DMS53 treated with DMSO at 0.1 percent for 48 hours (cell line): ENCODE measurements around the gene SNX32.
"Not testable (repeated sequence)": the region's sequence is repeated elsewhere in the genome, so short reads cannot be mapped to it uniquely, and the experiment has no call there.

ENCODE experiments used
- DNase-seq: peaks from one replicate; lab custom pipeline; 2025; ENCODE audit not compliant: unreplicated experiment; lab: John Stamatoyannopoulos, UW

The SNX32 gene

GRCh38 chr11:65822776-65823528 lies 10.8 kb upstream of the SNX32 start:
- no peak for DNase-seq

DNA sequence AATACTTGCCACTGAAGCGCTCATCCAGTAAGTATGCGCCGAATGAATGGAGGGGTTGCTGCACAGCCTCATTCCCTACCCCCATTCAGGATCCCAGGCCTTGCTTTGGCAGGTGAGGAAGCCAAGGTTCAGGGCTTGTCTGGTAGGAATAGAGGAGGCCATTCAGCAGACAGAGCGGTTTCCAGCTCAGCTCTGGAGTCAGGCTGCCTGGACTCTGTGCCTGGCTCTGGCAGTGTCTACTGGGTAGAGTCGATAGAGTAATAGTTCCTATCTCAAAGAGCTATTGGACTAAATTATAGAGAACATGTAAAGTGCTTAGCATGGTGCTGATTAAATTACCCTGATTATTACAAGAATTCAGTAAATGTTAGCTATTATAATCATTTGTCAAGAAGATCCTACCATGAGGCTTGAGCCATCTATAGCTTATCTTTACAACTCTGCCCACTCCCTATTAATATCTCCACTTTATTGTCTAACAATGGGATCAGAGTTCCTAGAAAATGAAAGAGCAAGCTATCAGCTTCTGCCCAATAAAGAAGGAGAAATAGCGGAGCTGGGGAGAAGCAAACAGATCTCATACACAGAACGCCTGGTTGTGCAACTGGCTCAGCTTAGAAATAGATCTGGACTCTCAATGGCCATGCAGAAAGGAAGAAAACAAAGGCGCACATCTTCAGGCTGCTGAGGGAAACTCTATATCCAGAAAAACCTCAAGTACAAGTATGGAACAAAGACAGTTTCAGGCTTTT lies 6.6 kb upstream of the SNX32 start:
- no peak for DNase-seq

DNA sequence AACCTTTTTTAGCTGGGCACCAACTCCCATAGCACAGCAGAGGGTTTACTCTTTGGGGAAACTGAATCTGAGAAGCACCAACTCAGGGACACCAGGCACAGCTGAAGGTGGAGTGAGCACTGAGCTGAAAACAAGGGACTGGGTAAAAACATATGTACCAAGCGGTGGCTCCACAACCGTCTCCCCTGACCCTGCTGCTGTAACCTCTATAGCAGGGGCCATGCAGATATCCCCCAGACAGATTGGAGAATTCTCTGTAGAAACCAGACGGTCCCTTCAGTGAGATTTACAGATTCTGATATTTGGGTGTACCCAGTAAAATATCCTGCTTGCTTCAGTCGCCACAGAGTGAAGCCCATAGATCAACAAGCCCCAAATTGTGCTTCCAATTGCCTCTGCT lies 4.3 kb upstream of the SNX32 start:
- DNase-seq: no peak

DNA sequence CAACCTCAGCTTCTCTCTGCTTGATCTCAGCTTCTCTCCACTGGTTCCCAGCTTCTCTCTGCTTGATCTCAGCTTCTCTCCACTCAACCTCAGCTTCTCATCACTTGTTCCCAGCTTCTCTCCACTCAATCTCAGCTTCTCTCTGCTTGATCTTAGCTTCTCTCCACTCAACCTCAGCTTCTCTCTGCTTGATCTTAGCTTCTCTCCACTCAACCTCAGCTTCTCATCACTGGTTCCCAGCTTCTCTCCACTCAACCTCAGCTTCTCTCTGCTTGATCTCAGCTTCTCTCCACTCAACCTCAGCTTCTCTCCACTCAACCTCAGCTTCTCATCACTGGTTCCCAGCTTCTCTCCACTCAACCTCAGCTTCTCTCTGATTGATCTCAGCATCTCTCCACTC lies 1.5 kb upstream of the SNX32 start:
- DNase-seq: not testable (repeated sequence)

DNA sequence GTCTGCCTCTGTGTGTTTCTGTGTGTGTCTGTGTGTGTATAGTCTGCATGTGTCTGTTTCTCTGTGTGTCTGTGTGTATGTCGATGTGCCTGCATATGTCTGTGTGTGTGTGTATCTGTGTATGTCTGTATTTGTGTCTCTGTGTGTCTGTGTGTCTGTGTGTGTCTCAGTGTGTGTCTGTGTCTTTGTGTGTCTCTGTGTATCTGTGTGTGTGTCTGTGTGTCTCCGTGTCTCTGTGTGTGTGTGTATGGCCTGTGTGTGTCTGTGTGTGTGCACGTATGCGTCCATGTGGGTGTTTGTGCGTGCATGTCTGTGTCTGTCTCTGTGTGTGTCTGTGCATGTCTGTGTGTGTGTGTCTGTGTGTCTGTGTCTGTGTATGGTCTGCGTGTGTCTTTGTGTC lies 439 bp downstream of the SNX32 start:
- DNase-seq: no peak

DNA sequence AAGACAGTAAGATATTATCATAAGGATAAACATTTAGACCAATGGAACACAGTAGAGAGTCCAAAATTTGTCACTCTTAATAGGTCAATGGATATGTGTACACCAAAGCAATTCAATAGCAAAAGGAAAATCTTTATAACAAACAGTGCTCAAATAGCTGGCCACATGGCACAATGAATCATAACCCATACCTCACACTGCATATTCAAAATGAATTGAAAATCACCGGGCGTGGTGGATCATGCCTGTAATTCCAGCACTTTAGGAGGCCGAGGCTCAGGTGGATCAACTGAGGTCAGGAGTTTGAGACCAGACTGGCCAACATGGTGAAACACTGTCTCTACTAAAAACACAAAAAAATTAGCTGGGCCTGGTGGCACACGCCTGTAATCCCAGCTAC lies 8.4 kb downstream of the SNX32 start:
- DNase-seq: no peak

DNA sequence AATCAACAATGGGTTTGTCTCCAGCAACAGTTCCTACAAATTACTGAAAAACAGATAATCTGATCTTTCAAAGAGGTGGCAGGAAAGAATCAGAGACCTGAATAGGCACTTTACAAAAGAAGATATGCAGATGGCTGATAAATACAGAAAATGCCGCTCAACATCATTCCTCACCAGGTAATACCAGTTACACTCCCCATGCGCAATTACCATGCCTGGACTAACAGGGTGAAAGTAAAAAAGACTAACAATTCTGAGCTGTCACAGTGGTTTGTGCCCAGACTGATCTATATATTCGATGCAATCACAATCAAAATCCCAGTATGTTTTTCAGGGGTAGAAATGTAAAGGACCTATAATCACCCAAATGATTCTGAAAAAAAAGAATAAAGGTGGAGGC lies 10.0 kb downstream of the SNX32 start:
- no peak for DNase-seq

DNA sequence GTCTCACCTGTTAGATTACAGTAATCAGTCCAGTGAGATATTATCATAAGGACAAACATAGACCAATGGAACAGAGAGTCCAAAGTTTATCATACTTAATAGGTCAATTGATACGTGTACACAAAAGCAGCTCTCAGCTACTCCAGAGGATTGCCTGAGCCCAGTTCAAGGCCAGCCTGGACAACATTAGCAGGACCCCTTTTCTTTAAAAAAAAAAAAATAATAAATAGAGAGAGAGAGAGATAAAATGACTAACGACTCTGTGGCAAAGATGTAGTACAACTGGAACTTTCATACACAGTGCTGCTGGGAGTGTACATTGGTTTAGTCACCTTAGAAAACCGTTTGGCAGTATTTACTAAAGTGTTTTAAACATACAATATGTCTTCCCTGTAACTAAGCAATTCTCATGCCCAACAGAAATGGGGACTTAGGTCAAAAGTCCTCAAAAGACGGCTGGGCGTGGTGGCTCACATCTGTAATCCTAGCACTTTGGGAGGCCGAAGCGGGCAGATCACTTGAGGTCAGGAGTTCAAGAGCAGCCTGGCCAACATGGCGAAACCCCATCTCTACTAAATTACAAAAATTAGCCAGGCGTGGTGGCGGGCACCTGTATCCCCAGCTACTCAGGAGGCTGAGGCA lies 10.6 kb downstream of the SNX32 start:
- DNase-seq: no peak

GRCh38 chr11:65847746-65848145 lies 14.0 kb downstream of the SNX32 start:
- DNase-seq: no peak

DNA sequence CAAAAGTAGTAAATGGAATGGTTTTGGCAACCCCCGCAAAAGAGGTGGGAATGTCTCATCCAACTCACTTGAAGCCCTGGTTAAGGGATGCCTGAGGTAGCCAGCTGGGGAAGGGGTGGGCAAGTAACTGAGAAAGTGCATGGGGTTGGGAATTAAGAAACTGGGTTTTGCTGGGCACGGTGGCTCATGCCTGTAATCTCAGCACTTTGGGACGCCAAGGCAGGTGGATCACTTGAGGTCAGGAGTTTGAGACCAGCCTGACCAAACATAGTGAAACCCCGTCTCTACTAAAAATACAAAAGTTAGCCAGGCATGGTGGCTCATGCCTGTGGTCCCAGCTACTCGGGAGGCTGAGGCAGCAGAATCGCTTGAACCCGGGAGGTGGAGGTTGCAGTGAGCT lies 14.9 kb downstream of the SNX32 start:
- not testable (repeated sequence) for DNase-seq

- no peak for DNase-seq
Observed at GRCh38 chr11:65849366-65849765, 15.6 kb downstream of the SNX32 start.

DNA sequence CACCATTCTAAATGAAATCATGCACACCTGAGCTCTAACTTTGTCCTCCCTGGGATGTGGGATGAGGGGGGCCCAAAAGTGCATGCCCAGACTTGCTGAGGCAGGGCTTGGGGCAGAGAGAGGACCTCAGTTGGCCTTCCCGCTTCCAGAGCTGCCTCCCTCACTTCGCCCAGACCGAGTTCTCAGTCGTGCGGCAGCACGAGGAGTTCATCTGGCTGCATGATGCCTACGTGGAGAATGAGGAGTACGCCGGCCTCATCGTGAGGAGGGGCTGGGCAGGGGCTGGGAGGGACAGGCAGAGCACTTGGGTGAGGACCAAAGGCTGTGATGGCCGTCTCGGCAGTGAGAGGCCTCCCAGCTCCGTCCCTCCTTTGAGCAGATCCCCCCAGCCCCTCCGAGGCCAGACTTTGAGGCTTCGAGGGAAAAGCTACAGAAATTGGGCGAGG lies 16.0 kb downstream of the SNX32 start:
- DNase-seq: no peak

GRCh38 chr11:65850217-65851082 lies 16.7 kb downstream of the SNX32 start:
- DNase-seq: no peak

GRCh38 chr11:65851083-65851579 lies 17.4 kb downstream of the SNX32 start:
- no peak for DNase-seq

DNA sequence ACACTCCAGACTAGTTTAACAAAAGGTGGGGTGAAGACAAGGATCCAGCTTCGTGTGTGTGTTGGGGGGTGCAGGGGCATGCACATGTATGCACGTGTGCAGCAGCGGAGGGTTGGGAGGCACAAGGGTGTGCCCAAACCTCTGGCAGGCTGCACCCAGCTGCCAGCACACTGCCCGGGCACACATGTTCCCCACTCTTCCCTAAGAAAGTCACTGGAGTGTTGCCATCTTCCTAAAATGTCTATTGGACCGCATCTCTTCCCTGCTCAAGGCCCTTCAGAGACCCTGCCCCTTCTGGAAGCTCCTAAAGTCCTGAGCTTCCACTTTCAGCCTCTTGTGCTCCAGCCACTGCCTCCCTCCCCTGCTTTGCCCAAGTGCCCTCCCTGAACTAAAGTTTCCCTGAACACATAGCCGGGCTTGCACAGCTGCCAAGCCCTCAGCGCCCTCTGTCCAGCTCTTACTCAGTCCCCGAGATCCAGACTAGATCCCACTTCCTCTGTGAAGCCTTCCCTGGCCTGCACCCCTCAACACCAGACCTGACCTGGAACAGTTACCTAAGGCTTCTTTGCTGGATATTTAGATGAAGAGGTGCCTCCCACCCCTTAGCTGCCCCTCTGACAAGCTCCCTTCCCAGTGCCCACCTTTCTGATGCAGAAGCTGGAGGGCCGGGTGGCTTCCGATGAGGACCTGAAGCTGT lies 18.2 kb downstream of the SNX32 start:
- no peak for DNase-seq

GRCh38 chr11:65852508-65853245 lies 18.9 kb downstream of the SNX32 start:
- DNase-seq: no peak

DNA sequence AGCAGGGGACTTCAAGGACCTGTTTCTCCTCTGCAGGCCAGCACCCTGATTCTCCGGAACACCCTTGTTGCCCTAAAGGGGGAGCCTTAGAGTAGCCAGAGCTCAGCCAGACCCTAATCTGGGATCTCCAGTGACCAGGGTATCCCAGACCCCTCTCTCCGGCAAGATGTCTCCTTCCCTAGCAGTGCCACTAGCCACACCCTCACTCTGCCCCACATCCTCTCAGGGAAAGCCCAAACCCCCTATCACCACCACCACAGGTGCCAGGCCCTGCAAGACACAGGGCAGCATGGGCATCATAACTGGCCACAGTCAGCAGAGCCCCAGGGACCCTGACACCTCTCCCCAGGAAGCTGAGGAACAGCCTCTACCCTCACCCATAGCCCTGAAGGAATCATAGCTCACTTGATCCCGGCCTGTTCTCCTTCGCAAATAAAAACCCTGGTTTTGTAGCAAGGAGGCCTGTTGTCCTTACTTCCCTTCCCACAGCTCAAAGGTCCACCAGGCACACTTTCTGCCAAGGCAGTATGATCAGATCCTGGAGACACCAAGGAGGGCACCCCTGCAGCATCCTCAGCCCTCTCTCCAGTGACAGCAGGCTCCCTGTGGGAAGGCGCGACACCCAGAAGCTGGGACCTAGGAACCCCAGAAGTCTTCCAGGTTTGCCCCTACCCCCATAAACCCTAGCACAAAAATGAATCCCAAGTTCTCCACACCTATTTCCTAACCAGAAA lies 19.6 kb downstream of the SNX32 start:
- DNase-seq: no peak

DNA sequence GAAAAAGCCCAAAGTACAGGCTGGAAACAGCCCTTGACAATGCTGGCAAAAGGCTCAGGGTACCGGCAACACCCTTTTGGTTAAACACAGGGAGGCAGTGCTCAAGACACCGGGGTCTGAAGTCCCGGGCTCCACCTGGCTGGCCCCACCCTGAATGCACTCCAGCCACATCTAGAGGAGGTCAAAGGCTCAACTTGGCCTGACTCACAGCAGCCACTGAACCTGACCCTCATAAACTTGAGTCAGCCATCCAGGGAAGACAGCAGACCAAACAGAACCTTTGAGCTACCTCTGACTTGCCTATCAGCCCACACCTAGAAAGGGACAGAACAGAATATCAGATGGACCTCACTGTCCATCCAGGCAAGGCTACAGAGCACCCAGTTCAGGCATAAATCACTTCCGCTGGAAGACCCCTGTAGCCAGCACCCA lies 20.4 kb downstream of the SNX32 start:
- no peak for DNase-seq
